HepG2 (cell line): Measurements from ENCODE around the gene CEP43. TPM values are rescaled to one million over a fixed set of nuclear protein-coding genes. Genes with fewer than 3 reads are reported as not detected.

Source experiments
- ATAC-seq: fragments of 200-7000 bp; cut with Tn5 transposase; 3 replicates; pipeline ENCODE4 v1.9.1; 2020; ENCODE audit warnings: mild to moderate bottlenecking, moderate library complexity
- BruUV-seq: library from RNA; stranded (reverse); fragments of 400-500 nt; replicated peaks from 2 replicates; lab custom pipeline; 2021; lab: Mats Ljungman, UMichigan
- CTCF ChIA-PET: fragments of 300-600 bp; formaldehyde crosslinking; extraction: SDS; loops from one replicate; lab custom pipeline; 2021; ENCODE audit warnings: low total read pairs, inconsistent platforms, low intra/inter-chr PET ratio; lab: Yijun Ruan, JAX
- POLR2A ChIA-PET: fragments of 350-600 bp; sonication (Branson Sonifier 250); formaldehyde crosslinking; loops from one replicate; lab custom pipeline; 2020; ENCODE audit warnings: antibody characterized with exemption, inconsistent platforms; lab: Yijun Ruan, JAX
- DNase-seq: peaks from one replicate; pipeline ENCODE4 v3.0.0-alpha.2; 2015; ENCODE audit warnings: low spot score
- FAIRE-seq: peaks from 3 replicates; lab custom pipeline; 2011; peaks lifted over from hg19 to GRCh38; lab: Jason Lieb, UNC
- H2AFZ ChIP-seq: one replicate; pipeline ENCODE4 v1.6.1; 2011; ENCODE audit warnings: low read length, inconsistent platforms
- H3K27ac ChIP-seq: fragments of 300-600 bp; 3 replicates; pipeline ENCODE4 v1.8.0; 2011; ENCODE audit warnings: mixed run types, mild to moderate bottlenecking, mixed read lengths, low read length, inconsistent platforms; ENCODE audit not compliant: insufficient read depth; ENCODE audit errors: extremely low read length
- H3K27me3 ChIP-seq, 2 experiments: fragments of 200-600 bp in 1 of 2; 2 replicates in 1 of 2; 3 replicates in 1 of 2; pipeline versions ENCODE4 v1.6.0 to v1.8.0; 2011; ENCODE audit warnings: low read length in 2 of 2, mild to moderate bottlenecking in 2 of 2, moderate library complexity in 2 of 2, inconsistent platforms in 1 of 2; ENCODE audit not compliant: insufficient read depth in 2 of 2, control insufficient read depth in 1 of 2
- H3K36me3 ChIP-seq, 2 experiments: fragments of 200-600 bp in 1 of 2; replicated peaks in 1 of 2; 2 replicates in 1 of 2; 3 replicates in 1 of 2; pipeline versions ENCODE4 v1.5.1 to v1.8.0; 2011; ENCODE audit warnings: low read length in 2 of 2, inconsistent platforms in 1 of 2; ENCODE audit not compliant: insufficient read depth in 2 of 2, control insufficient read depth in 1 of 2
- H3K4me1 ChIP-seq: 2 replicates; pipeline ENCODE4 v1.5.1; 2012; ENCODE audit warnings: low read length, inconsistent platforms; ENCODE audit not compliant: insufficient read depth
- H3K4me2 ChIP-seq: 2 replicates; pipeline ENCODE4 v1.6.0; 2011; ENCODE audit warnings: low read depth, low read length, inconsistent platforms
- H3K4me3 ChIP-seq, 3 experiments: fragments of 200-600 bp in 1 of 3; sonication (generic), shearing (Covaris generic) in 1 of 3; replicated peaks in 1 of 3; 2 replicates each; pipeline ENCODE4 v1.5.1; 2011 to 2016; ENCODE audit warnings: low read length in 3 of 3, inconsistent platforms in 2 of 3, low read depth in 2 of 3, mild to moderate bottlenecking in 2 of 3, control low read depth in 1 of 3, mixed read lengths in 1 of 3; ENCODE audit not compliant: insufficient read depth in 1 of 3
- H3K79me2 ChIP-seq: one replicate; pipeline ENCODE4 v1.6.1; 2011; ENCODE audit warnings: low read length, inconsistent platforms; ENCODE audit not compliant: insufficient read depth
- H3K9ac ChIP-seq: 2 replicates; pipeline ENCODE4 v1.6.0; 2011; ENCODE audit warnings: mild to moderate bottlenecking, low read depth, low read length, inconsistent platforms; ENCODE audit not compliant: insufficient read depth
- H3K9me3 ChIP-seq: 2 replicates; pipeline ENCODE4 v1.5.1; 2012; ENCODE audit warnings: mild to moderate bottlenecking, low read length
- H4K20me1 ChIP-seq: 2 replicates; pipeline ENCODE4 v1.6.0; 2011; ENCODE audit warnings: inconsistent platforms, mild to moderate bottlenecking, low read length, moderate library complexity; ENCODE audit not compliant: insufficient read depth
- BORCS8-MEF2B ChIP-seq: sonication (generic); formaldehyde crosslinking; IDR thresholded peaks from 2 replicates; pipeline ENCODE4 v1.8.0; 2022; ENCODE audit warnings: mild to moderate bottlenecking, missing genetic modification reagents
- ELF3 ChIP-seq: IDR thresholded peaks from 2 replicates; pipeline ENCODE4 v1.6.1; 2016; ENCODE audit warnings: missing genetic modification reagents, missing compliant biosample characterization
- FOXA1 ChIP-seq, 2 experiments: fragments of 450-650 bp in 1 of 2; sonication (generic) in 1 of 2; formaldehyde crosslinking in 1 of 2; IDR thresholded peaks; 2 replicates each; pipeline versions ENCODE4 v1.4.0 to v1.6.1; 2016 to 2020; ENCODE audit warnings: missing genetic modification reagents in 1 of 2
- FOXK2 ChIP-seq: fragments of 450-650 bp; IDR thresholded peaks from 2 replicates; pipeline ENCODE4 v1.6.1; 2016
- FOXP1 ChIP-seq, 2 experiments: fragments of 450-650 bp in 1 of 2; IDR thresholded peaks; 2 replicates each; pipeline ENCODE4 v1.6.1; 2017 to 2018; ENCODE audit warnings: antibody characterized with exemption in 1 of 2
- GATAD2A ChIP-seq: IDR thresholded peaks from 2 replicates; pipeline ENCODE4 v1.6.1; 2016
- GMEB1 ChIP-seq: sonication (generic); formaldehyde crosslinking; IDR thresholded peaks from 2 replicates; pipeline ENCODE4 v1.5.1; 2020; ENCODE audit warnings: missing genetic modification reagents, mild to moderate bottlenecking, borderline replicate concordance
- HNF4A ChIP-seq: sonication (generic); formaldehyde crosslinking; IDR thresholded peaks from 2 replicates; pipeline ENCODE4 v1.4.0; 2020; ENCODE audit warnings: missing genetic modification reagents
- KLF16 ChIP-seq, 2 experiments: sonication (generic) in 1 of 2; formaldehyde crosslinking in 1 of 2; IDR thresholded peaks; 2 replicates each; pipeline versions ENCODE4 v1.6.1 to v1.8.0; 2016 to 2023; ENCODE audit warnings: missing genetic modification reagents in 2 of 2, missing compliant biosample characterization in 1 of 2
- MED1 ChIP-seq: sonication (generic); formaldehyde crosslinking; IDR thresholded peaks from 2 replicates; pipeline ENCODE4 v1.4.0; 2020; ENCODE audit warnings: missing genetic modification reagents
- NCOR1 ChIP-seq: fragments of 200-600 bp; sonication (generic); IDR thresholded peaks from 2 replicates; pipeline ENCODE4 v1.7.0; 2017; ENCODE audit warnings: antibody characterized with exemption, low read length, borderline replicate concordance
- NR2F2 ChIP-seq: IDR thresholded peaks from 2 replicates; pipeline ENCODE4 v1.6.1; 2012; ENCODE audit warnings: low read depth, inconsistent platforms, borderline replicate concordance
- RAD51 ChIP-seq: fragments of 450-650 bp; IDR thresholded peaks from 2 replicates; pipeline ENCODE4 v1.6.1; 2016; ENCODE audit warnings: borderline replicate concordance
- RARA ChIP-seq: IDR thresholded peaks from 2 replicates; pipeline ENCODE4 v1.6.1; 2016; ENCODE audit warnings: missing genetic modification reagents, missing compliant biosample characterization
- RFXAP ChIP-seq: sonication (generic); formaldehyde crosslinking; IDR thresholded peaks from 2 replicates; pipeline ENCODE4 v1.4.0; 2020; ENCODE audit warnings: missing genetic modification reagents, borderline replicate concordance
- SOX6 ChIP-seq, 2 experiments: fragments of 450-650 bp in 1 of 2; sonication (generic) in 1 of 2; formaldehyde crosslinking in 1 of 2; IDR thresholded peaks; 2 replicates each; pipeline versions ENCODE4 v1.4.0 to v1.6.1; 2017 to 2020; ENCODE audit warnings: antibody characterized with exemption in 1 of 2, mild to moderate bottlenecking in 1 of 2, missing genetic modification reagents in 1 of 2
- U2AF1 ChIP-seq: fragments of 200-400 bp; formaldehyde crosslinking; optimal IDR thresholded peaks from 2 replicates; pipeline ENCODE3; 2017; ENCODE audit warnings: mild to moderate bottlenecking, low read depth, low read length
- ZC3H13 ChIP-seq: sonication (generic); formaldehyde crosslinking; IDR thresholded peaks from 2 replicates; pipeline ENCODE4 v1.8.1; 2023; ENCODE audit warnings: mild to moderate bottlenecking, missing genetic modification reagents, moderate library complexity
- ZHX1 ChIP-seq: sonication (generic); formaldehyde crosslinking; IDR thresholded peaks from 2 replicates; pipeline ENCODE4 v1.8.1; 2022; ENCODE audit warnings: low read depth, mild to moderate bottlenecking, missing genetic modification reagents
- ZNF501 ChIP-seq: sonication (generic); formaldehyde crosslinking; IDR thresholded peaks from 2 replicates; pipeline ENCODE4 v1.5.1; 2020; ENCODE audit warnings: mild to moderate bottlenecking, moderate library complexity, missing genetic modification reagents
- WGBS: methylation state at CpG from one replicate; pipeline ENCODE4 v1.1.6; 2017; ENCODE audit warnings: low lambda C conversion rate; 5-methylcytosine and 5-hydroxymethylcytosine counted together
- in situ Hi-C: cut with HindIII; loops from 2 replicates; pipeline ENCODE4 v1.10.0; 2017; ENCODE audit warnings: low pct_unique_long_range_greater_than_20kb; ENCODE audit not compliant: extremely low pct_ligation_motif_present
- intact Hi-C: fragments of 100-400 bp; cut with micrococcal nuclease; formaldehyde crosslinking; loops from one replicate; pipeline ENCODE4 v1.10.0; 2022; ENCODE audit not compliant: unreplicated experiment
- polyA plus RNA-seq, 8 experiments: library from polyadenylated mRNA; depleted of rRNA in 3 of 8; stranded (reverse) in 7 of 8; unstranded in 1 of 8; fragments of >200 nt; fragmentation: Illumina TruSeq in 4 of 8; extraction: Trizol in 4 of 8; gene quantifications; 2 replicates each; pipeline versions ENCODE4 v1.2.1 to v1.2.3, GENCODE V29; 2011 to 2016; ENCODE audit warnings: low read depth in 4 of 8, missing spikeins in 1 of 8, mixed read lengths in 1 of 8; ENCODE audit not compliant: insufficient read depth in 1 of 8
- total RNA-seq, 5 experiments: library from RNA; depleted of rRNA; stranded (reverse); fragments of >200 nt; fragmentation: Illumina TruSeq; extraction: Trizol; gene quantifications; 2 replicates each; pipeline ENCODE4 v1.2.3, GENCODE V29; 2016; ENCODE audit warnings: low read depth in 1 of 5

Gene CEP43
- total and polyA plus RNA-seq, 2 of the 13 experiments (the other 11 are each of a cell fraction or from before 2014, with no cell fraction given): 29.3 to 73.9 TPM

- FAIRE-seq (no peak), DNase-seq (peak; percentile 64), ATAC-seq (no peak)
- BruUV-seq: no TSS peak
- Histone ChIP-seq H4K20me1 (peaks cover 17% of the 10 kb centered on the region), H3K4me2 (peak overlapping the region; percentile 85), H3K36me3 (peaks cover 9 to 25% of the 10 kb centered on the region in 2 experiments), H3K27me3 (no peaks in the 10 kb centered on the region; a peak in 1 of 5 replicates), H3K79me2 (peaks cover 69% of the 10 kb centered on the region), H3K9me3 (no peaks in the 10 kb centered on the region), H3K9ac (peak overlapping the region; percentile 76; the same call in 1 of the 2 replicates), H2AFZ (no peak overlapping the region), H3K27ac (peak overlapping the region; percentile 10), H3K4me1 (peaks cover 41% of the 10 kb centered on the region), H3K4me3 (peak overlapping the region in 2 of 3 experiments; percentile 82 to 97; a peak in 4 of 6 replicates)
- ChIA-PET CTCF (interaction anchor here (2.2 kb wide), 1 partner anchor 144 kb away, joined by 24 read pairs; no protein-coding TSS in a partner anchor), POLR2A (no interaction called here)
- 51% methylated on average over 3 of the region's 3 CpGs for WGBS
- in situ Hi-C loops: no loop called here
- intact Hi-C loops: loop anchor here (1.0 to 2.0 kb wide), 2 partner anchors 41 to 145 kb away; partner anchors contain the start of gene RNASET2
- TF ChIP-seq ZHX1 (CRISPR knock-in tag): 0 out of 2 replicates have a peak, but pooled peaks have one; percentile 57
- no peak for TF ChIP-seq FOXP1 (IDR thresholded peaks at IDR 0.05)
- TF ChIP-seq FOXP1 (CRISPR knock-in tag; IDR thresholded peaks at IDR 0.05): peak; percentile 35; the same call in 1 of the 2 replicates
- 0 out of 2 replicates have a peak, but pooled peaks have one; percentile 16 for TF ChIP-seq RARA (CRISPR knock-in tag)
- TF ChIP-seq MED1: 0 out of 2 replicates have a peak, but pooled peaks have one; percentile 11
- TF ChIP-seq GMEB1 (CRISPR knock-in tag): peak; percentile 36; the same call in 1 of the 2 replicates
- TF ChIP-seq FOXA1 (IDR thresholded peaks at IDR 0.05): no peak
- peak; percentile 3; the same call in 1 of the 2 replicates for TF ChIP-seq FOXA1 (CRISPR knock-in tag; IDR thresholded peaks at IDR 0.05)
- TF ChIP-seq U2AF1: peak; percentile 36
- no peak for TF ChIP-seq ZNF501 (CRISPR knock-in tag)
- TF ChIP-seq ZC3H13: peak; percentile 46; the same call in 1 of the 2 replicates
- TF ChIP-seq BORCS8-MEF2B (CRISPR knock-in tag): 0 out of 2 replicates have a peak, but pooled peaks have one; percentile 8
- TF ChIP-seq NCOR1: peak; percentile 34; the same call in 1 of the 2 replicates
- no peak for TF ChIP-seq RAD51
- peak; percentile 24; the same call in 1 of the 2 replicates for TF ChIP-seq GATAD2A (CRISPR knock-in tag)
- TF ChIP-seq ELF3 (CRISPR knock-in tag): no peak
- TF ChIP-seq KLF16 (CRISPR knock-in tag; IDR thresholded peaks at IDR 0.05): no peak
- peak; percentile 33 for TF ChIP-seq HNF4A
- TF ChIP-seq NR2F2: 0 out of 2 replicates have a peak, but pooled peaks have one; percentile 31
- TF ChIP-seq RFXAP (CRISPR knock-in tag): peak; percentile 35; the same call in 1 of the 2 replicates
- TF ChIP-seq FOXK2: peak; percentile 32; the same call in 1 of the 2 replicates
- no peak for TF ChIP-seq SOX6 (IDR thresholded peaks at IDR 0.05)
- peak; percentile 22; the same call in 1 of the 2 replicates for TF ChIP-seq SOX6 (CRISPR knock-in tag; IDR thresholded peaks at IDR 0.05)
Observed at GRCh38 chr6:166997348-166997747, 1.8 kb upstream of the CEP43 start.
